HepG2 (cell line): ENCODE results near the gene PMM2. TPM values are rescaled to one million over a fixed set of nuclear protein-coding genes. Genes with fewer than 3 reads are reported as not detected.
A peak's percentile ranks its signal among the peaks of the same experiment; 100 is the strongest.

Source experiments
- ATAD3A ChIP-seq: sonication (generic); formaldehyde crosslinking; IDR thresholded peaks from 2 replicates; pipeline ENCODE4 v1.4.0; 2020; ENCODE audit warnings: missing genetic modification reagents
- DNMT1 ChIP-seq: sonication (generic); formaldehyde crosslinking; IDR thresholded peaks from 2 replicates; pipeline ENCODE4 v1.5.1; 2020; ENCODE audit warnings: mild to moderate bottlenecking, missing genetic modification reagents
- DRAP1 ChIP-seq: IDR thresholded peaks from 2 replicates; pipeline ENCODE4 v1.6.1; 2016; ENCODE audit warnings: missing genetic modification reagents, missing compliant biosample characterization
- ELF3 ChIP-seq: IDR thresholded peaks from 2 replicates; pipeline ENCODE4 v1.6.1; 2016; ENCODE audit warnings: missing genetic modification reagents, missing compliant biosample characterization
- HNRNPL ChIP-seq: fragments of 200-400 bp; formaldehyde crosslinking; IDR thresholded peaks from 2 replicates; pipeline ENCODE4 v1.6.1; 2017; ENCODE audit warnings: mild to moderate bottlenecking, low read depth, low read length
- HOXD1 ChIP-seq: sonication (generic); formaldehyde crosslinking; IDR thresholded peaks from 2 replicates; pipeline ENCODE4 v1.5.0; 2020; ENCODE audit warnings: missing genetic modification reagents
- IRF1 ChIP-seq: sonication (generic); formaldehyde crosslinking; IDR thresholded peaks from 2 replicates; pipeline ENCODE4 v1.4.0; 2020; ENCODE audit warnings: low read depth, mild to moderate bottlenecking, missing genetic modification reagents
- LBX2 ChIP-seq: sonication (generic); formaldehyde crosslinking; IDR thresholded peaks from 2 replicates; pipeline ENCODE4 v1.5.0; 2020; ENCODE audit warnings: missing genetic modification reagents, mild to moderate bottlenecking, borderline replicate concordance
- NFATC3 ChIP-seq: sonication (generic); formaldehyde crosslinking; IDR thresholded peaks from 2 replicates; pipeline ENCODE4 v1.5.1; 2020; ENCODE audit warnings: mild to moderate bottlenecking, missing genetic modification reagents
- PCBP1 ChIP-seq: fragments of 200-400 bp; formaldehyde crosslinking; IDR thresholded peaks from 2 replicates; pipeline ENCODE4 v1.6.1; 2017; ENCODE audit warnings: mild to moderate bottlenecking, low read depth, low read length, borderline replicate concordance
- REST ChIP-seq, 2 experiments: IDR thresholded peaks; 2 replicates each; pipeline ENCODE4 v1.6.1; 2011 to 2012; ENCODE audit warnings: low read length in 2 of 2, borderline replicate concordance in 1 of 2, low read depth in 1 of 2, mild to moderate bottlenecking in 1 of 2, moderate library complexity in 1 of 2
- SIN3A ChIP-seq: IDR thresholded peaks from 2 replicates; pipeline ENCODE4 v1.6.1; 2011; ENCODE audit warnings: low read depth, mild to moderate bottlenecking, control low read depth, low read length, borderline replicate concordance
- SRSF1 ChIP-seq: fragments of 200-400 bp; formaldehyde crosslinking; optimal IDR thresholded peaks from 2 replicates; pipeline ENCODE3; 2017; ENCODE audit warnings: mild to moderate bottlenecking, low read depth, low read length, moderate library complexity
- TGIF2 ChIP-seq: IDR thresholded peaks from 2 replicates; pipeline ENCODE4 v1.6.1; 2016; ENCODE audit warnings: control low read depth, missing compliant biosample characterization
- TRAFD1 ChIP-seq: sonication (generic); formaldehyde crosslinking; IDR thresholded peaks from 2 replicates; pipeline ENCODE4 v1.5.1; 2020; ENCODE audit warnings: missing genetic modification reagents, mild to moderate bottlenecking, borderline replicate concordance
- ZBTB14 ChIP-seq: sonication (generic); formaldehyde crosslinking; IDR thresholded peaks from 2 replicates; pipeline ENCODE4 v1.4.0; 2020; ENCODE audit warnings: missing genetic modification reagents
- ZBTB34 ChIP-seq: sonication (generic); formaldehyde crosslinking; IDR thresholded peaks from 2 replicates; pipeline ENCODE4 v1.8.0; 2022; ENCODE audit warnings: mild to moderate bottlenecking, missing genetic modification reagents
- ZBTB7B ChIP-seq: sonication (generic); formaldehyde crosslinking; IDR thresholded peaks from 2 replicates; pipeline ENCODE4 v1.4.0; 2020; ENCODE audit warnings: missing genetic modification reagents
- ZNF10 ChIP-seq: sonication (generic); formaldehyde crosslinking; IDR thresholded peaks from 2 replicates; pipeline ENCODE4 v1.4.0; 2020; ENCODE audit warnings: mild to moderate bottlenecking, low read depth, missing genetic modification reagents, borderline replicate concordance
- polyA plus RNA-seq, 8 experiments: library from polyadenylated mRNA; depleted of rRNA in 3 of 8; stranded (reverse) in 7 of 8; unstranded in 1 of 8; fragments of >200 nt; fragmentation: Illumina TruSeq in 4 of 8; extraction: Trizol in 4 of 8; gene quantifications; 2 replicates each; pipeline versions ENCODE4 v1.2.1 to v1.2.3, GENCODE V29; 2011 to 2016; ENCODE audit warnings: low read depth in 4 of 8, missing spikeins in 1 of 8, mixed read lengths in 1 of 8; ENCODE audit not compliant: insufficient read depth in 1 of 8
- total RNA-seq, 5 experiments: library from RNA; depleted of rRNA; stranded (reverse); fragments of >200 nt; fragmentation: Illumina TruSeq; extraction: Trizol; gene quantifications; 2 replicates each; pipeline ENCODE4 v1.2.3, GENCODE V29; 2016; ENCODE audit warnings: low read depth in 1 of 5

PMM2 gene
- total and polyA plus RNA-seq, 2 of the 13 experiments (the other 11 are each of a cell fraction or from before 2014, with no cell fraction given) = 52.2 to 93.7 TPM

GRCh38 chr16:8864480-8865110 lies 67.0 kb downstream of the PMM2 start (continued):
- no peak for TF ChIP-seq REST (IDR thresholded peaks at IDR 0.05; ENCODE audit: borderline replicate concordance in 1 of 2, low read depth in 1 of 2, low read length in 2 of 2)
- TF ChIP-seq DRAP1 (CRISPR knock-in tag) = no peak
- TF ChIP-seq TRAFD1 (CRISPR knock-in tag) = 0 out of 2 replicates have a peak, but pooled peaks have one; percentile 87
- TF ChIP-seq IRF1 (CRISPR knock-in tag) = no peak
- TF ChIP-seq DNMT1 (CRISPR knock-in tag) = peak; percentile 15; the same call in 1 of the 2 replicates
- TF ChIP-seq ZBTB14 (CRISPR knock-in tag) = no peak
- TF ChIP-seq ZNF10 = no peak
- TF ChIP-seq ATAD3A (CRISPR knock-in tag) = no peak
- no peak; the same call in 1 of the 2 replicates for TF ChIP-seq ELF3 (CRISPR knock-in tag)
- TF ChIP-seq TGIF2 (CRISPR knock-in tag) = 0 out of 2 replicates have a peak, but pooled peaks have one; percentile 11
- TF ChIP-seq PCBP1 = peak; percentile 86; the same call in 1 of the 2 replicates
- peak; percentile 60; the same call in 1 of the 2 replicates for TF ChIP-seq HNRNPL
- TF ChIP-seq SIN3A = peak; percentile 46; the same call in 1 of the 2 replicates
- TF ChIP-seq SRSF1 = peak; percentile 34
- TF ChIP-seq HOXD1 (CRISPR knock-in tag) = no peak
- TF ChIP-seq NFATC3 = 0 out of 2 replicates have a peak, but pooled peaks have one; percentile 27
- TF ChIP-seq LBX2 = no peak
- 0 out of 2 replicates have a peak, but pooled peaks have one; percentile 11 for TF ChIP-seq ZBTB7B
- no peak for TF ChIP-seq ZBTB34 (CRISPR knock-in tag)
